GM18858 (cell line): ENCODE data around the gene TRAP1.

Experiments
- ATAC-seq: cut with Tn5 transposase; IDR thresholded peaks from one replicate; pipeline ENCODE4 v1.9.1; 2021; ENCODE audit not compliant: unreplicated experiment

TRAP1 gene

DNA sequence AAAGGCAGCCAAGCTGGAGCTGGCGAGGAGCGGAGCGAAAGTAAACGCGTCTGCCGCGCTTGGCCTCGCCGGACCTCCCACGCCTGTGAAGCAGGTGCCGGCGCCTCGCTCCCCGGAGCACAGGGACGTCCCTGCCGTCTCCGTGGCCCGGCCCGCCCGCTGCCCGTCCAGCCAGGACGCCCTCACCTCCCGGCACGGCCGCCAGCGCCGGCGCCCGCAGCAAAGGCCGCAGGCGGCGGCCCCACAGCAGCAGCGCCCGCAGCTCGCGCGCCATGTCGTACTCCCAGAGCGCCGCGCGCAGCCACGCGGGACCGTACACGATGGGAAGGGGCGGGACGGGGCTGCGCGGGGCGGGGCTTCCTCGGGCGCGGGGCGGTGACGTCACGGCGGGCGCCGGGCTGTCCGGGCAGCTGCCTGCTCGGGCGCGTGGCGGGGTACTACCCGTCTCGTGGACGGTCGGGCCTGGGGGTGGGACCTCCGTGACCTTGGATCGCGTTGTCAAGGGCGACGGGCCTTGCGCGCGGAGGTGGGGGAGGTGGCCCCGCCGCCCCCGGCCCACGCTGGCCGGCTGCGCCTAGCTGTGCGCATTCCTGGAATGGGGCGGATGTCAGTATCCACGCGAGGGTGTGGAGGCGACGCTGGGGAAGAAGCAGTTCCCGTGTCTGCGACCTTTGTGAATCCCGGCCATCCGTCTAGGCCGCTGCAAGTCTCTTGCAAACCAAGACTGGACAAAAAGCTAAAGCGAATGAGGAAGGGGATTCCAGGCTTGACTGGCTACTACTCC, at the start of gene TRAP1:
TRAP1 (minus strand) TSS at position 290 of the 784 bp plus-strand sequence; CDS start at position 274, 16 bp downstream.
- peak; percentile 64 for ATAC-seq

DNA sequence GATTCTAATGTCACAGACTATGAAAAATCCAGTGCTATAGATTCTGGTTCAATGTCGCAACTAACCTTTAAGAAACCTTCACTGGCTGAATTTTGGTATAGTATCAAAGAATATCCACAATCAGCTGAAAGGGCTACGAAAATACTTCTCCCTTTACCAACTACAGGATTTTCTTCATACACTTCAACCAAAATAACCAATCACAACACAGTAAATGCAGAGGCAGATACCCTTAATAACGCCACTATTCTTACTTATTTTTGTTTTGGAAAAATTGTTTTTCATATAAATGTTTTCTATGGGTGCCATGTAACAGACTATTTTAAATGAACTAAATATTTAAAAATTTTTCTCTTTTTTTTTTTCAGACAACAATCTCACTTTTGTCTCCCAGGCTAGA, 48.9 kb upstream of the TRAP1 start:
- no peak for ATAC-seq

DNA sequence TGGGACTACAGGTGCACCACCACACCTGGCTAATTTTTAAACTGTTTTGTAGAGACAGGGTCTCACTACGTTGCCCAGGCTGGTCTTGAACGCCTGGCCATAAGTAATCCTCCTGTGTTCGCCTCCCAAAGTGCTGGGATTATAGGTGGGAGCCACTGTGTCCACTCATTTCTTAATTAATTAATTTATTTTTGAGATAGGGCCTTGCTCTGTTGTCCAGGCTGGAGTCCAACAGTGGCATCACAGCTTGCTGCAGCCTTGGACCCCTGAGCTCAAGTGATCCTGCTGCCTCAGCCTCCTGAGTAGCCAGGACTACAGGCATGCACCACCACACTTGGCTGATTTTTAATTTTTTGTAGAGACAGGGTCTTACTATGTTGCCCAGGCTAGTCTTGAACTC, 47.1 kb upstream of the TRAP1 start:
- ATAC-seq, result no peak

DNA sequence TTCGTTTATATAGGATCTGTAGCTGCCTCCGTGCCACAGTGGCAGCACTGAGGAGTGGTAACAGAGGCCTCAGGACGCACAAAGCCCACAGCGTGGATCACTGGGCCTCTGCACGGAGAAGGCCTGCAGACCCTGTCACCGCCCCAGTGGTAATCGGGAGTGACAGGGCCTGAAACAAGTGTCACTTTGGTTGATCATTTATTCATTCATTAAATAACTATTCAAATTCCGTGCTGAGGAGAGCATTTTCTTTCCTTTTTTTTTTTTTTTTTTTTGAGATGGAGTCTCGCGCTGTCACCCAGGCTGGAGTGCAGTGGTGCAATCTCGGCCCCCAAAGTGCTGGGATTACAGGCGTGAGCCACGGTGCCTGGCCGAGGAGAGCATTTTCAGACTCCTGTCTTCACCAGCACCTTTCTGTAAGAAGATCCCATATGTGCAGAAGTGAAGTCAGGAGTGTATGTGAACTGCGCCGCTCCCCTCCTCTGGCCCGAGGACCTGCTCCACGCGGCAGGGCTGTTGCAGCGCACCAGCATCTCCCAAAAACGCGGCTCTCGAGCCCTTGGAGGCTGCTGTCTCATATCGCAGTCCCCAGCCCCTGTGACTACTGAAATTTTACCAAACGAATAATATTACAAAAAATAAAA, 44.9 kb upstream of the TRAP1 start:
- no peak for ATAC-seq

DNA sequence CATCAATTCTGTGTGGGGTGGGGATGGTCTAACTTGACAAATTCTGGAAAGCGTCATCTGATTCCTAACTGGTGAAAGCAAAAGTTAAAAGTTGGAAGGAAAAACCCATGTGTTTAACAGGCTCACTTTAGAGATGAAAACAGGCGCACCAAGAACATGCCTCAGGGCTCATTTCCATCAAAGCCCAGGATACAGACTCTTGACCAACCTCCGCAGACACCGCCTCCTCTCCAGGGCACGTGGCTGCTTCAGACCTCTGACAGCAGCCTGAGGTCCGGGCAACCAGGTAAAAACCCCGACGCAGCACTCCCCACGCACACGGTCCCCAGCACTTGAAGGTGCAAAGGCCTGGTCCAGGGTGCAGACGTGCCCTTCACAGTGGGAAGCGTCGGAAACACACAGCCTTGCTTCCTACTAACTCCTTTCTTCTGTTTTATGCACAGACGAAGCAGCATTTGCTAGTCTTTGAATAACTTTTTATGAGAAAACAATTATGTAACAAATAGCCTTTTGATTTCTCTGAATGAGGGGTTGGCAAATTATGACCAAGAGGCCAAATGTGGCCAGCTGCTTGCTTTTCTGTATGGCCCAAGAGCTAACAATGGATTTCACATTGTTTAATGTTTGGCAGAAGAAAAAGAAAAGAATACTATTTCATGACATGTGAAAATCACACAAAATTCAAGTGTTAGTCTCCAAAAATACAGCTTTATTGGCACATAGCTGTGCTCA, 44.2 kb upstream of the TRAP1 start:
- no peak for ATAC-seq

DNA sequence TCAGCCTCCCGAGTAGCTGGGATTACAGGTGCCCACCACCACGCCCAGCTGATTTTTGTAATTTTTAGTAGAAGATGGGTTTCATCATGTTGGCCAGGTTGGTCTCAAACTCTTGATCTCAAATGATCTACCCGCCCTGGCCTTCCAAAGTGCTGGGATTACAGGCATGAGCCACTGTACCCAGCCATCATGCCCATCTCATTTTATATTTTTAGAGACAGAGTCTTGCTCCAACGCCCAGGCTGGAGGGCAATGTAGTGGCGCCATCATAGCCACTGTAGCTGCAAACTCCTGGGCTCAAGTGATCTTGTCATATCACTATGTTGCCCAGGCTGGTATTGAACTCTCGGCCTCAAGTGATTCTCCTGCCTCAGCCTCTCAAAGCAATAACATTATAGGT, 43.2 kb upstream of the TRAP1 start:
- no peak for ATAC-seq

DNA sequence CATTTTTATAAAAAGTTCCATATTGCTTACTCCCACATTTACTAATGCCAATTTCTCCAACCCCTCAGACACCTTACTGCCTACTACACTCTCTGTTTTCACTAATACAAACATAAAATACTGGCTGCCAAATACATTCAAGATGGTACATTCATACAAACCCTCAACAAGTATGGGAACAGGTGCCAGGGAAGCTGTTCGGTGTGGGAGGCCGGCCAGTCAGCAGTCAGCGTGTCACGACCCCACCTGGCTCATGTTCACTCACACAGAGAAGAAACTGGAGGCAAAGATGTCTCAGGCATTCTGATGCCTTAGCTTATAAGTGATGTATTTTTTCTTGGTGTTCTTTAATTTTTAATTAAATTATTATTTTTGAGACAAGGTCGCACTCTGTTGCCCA, 42.4 kb upstream of the TRAP1 start:
- ATAC-seq, result no peak

DNA sequence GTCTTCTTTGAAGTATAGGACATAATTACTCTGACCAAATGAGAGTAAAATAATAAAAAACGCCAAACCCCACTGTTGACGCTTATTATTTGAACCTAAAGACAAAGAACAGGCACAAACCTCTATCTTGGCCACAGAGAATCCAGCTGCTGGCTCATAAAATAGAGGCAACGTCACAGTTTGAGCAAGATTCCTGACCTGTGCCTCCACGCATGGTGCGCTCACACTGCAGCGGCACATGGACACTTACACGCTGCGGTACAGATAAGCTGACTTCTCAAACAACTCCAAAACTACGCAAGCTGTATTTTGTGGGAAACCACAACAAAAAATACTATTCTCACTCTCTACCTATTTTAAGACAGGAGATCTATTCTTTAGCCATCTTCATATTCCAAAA, 38.8 kb upstream of the TRAP1 start:
- ATAC-seq, result no peak

DNA sequence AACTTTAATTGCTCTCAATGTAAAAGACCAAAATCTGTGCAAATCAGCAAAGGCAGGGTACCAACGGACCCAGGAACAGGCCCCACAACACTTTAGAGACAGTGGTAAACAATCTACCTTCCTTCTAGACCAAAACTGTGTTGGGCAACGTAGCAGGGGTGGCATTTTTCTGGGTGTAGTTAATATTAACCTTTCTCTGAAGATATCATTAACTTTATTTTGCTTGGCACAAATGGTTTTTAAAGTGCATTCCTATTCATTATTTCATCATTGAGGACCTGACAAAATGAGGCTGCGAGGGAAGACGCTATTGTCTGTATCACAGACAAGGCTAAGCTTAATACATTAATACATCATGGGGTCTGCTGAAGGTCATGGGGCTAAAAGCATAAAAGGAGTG, 37.9 kb upstream of the TRAP1 start:
- ATAC-seq, result no peak

DNA sequence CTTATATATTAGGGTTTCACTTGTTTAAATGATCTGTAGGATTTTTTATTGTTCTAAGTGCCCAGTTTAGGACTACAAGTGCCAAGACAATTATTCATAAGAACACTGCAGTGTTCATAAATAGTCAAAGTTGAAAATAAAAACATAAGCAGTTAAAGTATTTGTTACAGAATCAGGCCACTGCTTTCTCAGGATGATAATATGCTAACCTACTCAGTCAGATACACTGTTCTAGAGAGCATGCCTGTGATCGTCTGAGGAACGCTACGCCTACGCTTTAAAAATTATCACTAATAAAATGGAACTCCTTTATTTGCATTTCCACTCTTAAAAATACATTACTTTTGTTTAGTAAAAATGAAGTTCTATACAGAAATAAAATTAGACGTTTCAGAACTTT, 37.4 kb upstream of the TRAP1 start:
- no peak for ATAC-seq

DNA sequence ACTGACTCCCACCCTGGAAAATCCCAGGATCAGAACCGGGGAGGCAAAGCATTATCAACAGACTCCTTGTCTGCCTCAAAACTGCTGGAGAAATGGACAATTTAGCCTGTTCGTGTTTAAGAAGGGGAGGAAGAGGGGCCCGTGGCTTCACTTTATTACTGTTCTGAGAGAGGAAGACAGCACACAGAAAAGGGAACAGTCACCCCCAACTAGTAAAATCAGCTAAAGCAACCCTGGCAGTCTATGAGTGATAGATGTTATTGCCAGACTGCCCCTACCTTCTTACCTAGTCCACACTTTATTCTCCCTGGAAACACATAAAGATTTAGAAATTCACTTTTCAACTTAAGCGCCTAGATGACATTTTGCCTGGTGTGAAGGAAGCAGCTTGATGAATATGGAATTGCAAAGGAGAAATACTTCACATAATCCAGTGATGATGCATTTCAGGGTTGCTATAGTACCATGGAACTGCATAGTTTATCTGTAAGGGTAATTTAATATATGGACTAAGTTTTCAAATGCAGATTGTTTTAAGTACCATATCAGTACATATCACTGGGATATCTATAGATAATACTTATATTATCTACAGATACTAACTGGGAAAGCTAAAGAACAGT, 36.9 kb upstream of the TRAP1 start:
- no peak for ATAC-seq

DNA sequence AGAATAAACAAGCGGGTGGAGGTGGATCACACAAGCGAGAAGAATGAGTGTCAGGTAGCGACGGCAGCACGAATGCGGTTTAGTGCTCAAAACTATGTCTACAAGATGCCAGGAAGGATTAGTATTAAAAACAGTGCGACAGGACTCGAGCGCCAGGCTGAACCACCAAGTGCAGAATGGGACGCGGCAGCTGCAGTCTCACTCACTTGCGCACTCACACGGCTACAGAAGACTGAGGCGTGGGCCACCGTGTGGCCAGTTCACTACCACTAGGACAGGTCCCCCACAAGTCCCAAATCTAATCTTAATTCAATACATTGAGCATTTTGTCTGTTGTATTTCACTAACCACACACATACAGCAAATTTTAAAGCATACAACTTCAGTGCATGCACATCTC, 35.7 kb upstream of the TRAP1 start:
- ATAC-seq, result no peak

DNA sequence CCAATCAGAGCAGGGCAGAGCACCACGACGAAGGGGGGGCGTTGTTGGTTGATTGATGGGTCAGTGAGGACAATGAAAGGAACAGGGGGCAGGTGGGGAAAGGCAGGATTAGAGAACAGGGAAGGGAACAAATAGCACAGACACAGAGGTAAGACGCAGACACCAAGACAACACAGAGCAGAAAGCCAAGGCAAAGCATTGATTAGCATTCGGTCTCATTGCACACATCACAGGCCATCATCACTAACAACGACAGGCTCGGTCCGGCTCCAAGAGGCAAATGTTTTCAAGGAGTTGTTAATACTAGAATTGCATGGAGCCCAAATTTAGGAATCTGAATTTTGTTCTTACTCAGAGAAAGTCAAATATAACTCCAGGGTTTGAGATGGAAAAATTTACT, 34.6 kb upstream of the TRAP1 start:
- ATAC-seq, result no peak

DNA sequence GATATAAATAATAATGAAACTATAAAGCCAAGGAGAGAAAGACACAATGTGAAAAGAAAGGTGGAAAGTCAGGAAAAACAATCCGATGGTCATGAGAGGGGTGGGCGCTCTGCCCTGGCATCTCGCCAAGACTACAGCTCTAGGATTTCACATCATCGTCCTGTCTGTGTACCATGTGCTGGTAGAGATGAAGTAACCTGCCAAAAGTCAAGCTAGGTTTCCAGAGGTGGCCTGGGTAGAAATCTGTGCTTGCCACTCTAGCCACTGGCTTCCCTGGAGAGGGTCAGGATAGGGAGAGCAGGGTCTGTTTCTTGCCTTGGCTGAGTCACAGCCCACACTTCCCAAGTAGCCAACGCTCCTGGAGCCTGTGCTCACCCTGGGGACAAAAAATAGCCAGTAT, 31.0 kb upstream of the TRAP1 start:
- ATAC-seq, result no peak

DNA sequence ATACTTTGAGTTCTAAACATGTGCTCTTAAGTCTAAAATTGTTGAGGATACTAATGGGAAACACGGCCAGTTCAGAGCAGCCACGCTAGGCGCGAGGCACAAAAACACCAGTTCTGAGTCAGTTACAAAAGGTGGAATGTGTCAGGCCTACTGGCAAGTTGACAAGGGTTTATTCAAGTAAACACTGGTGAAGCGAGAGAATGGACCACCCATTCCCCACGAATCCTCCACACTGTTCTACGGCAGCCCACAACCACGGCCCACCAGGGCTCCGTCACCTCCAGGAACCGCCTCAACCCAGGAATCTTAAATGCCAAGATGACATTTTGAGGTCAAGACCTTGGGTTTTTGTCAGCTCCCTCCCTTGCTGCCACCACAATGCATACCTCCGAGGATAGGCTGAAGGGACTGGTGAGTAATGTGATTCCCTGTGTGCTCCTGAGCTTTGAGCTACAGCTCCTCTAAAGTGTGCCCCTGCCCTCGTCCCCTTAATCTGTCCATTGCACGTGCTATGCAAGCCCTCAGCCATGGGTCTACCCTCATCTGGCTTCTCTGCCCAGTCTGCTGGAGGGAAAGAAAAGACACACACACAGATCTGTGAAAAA, 28.5 kb upstream of the TRAP1 start:
- no peak for ATAC-seq

DNA sequence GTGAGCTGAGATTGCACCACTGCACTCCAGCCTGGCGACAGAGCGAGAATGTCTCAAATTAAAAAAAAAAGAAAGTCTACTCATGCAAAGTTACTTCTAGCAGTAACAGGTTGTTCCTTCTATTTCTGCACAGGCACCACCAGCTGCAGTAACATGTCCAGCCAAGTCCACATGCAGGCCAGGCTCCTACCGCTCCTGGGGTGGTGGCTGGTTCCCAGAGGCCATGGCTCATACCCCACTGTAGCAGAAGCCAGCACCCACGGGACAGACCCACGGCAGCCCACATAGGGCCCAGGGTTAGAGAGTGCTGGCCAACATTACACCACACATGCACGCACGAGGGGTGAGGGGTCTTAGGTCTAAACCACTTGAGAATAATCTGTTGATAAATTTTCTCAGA, 26.7 kb upstream of the TRAP1 start:
- no peak for ATAC-seq

DNA sequence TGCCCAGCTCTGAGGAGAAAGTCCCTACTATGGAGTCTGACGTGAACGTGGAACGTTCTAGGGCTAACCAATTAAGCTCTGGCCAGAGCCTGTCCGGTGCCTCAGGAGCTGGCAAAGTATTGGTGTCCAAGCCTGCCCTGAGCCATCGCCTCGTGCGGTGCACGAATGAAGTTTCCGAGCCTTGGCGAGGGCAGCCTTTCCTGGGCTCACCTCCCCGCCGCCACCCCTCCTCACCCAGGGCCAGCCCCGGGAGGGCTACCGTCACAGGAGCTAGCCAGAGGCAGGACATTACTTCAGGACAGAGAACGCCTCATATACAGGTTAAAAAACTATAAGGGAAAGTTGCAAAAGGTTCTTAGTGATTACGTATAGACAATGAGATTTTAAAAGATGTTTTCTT, 23.6 kb upstream of the TRAP1 start:
- ATAC-seq, result no peak

DNA sequence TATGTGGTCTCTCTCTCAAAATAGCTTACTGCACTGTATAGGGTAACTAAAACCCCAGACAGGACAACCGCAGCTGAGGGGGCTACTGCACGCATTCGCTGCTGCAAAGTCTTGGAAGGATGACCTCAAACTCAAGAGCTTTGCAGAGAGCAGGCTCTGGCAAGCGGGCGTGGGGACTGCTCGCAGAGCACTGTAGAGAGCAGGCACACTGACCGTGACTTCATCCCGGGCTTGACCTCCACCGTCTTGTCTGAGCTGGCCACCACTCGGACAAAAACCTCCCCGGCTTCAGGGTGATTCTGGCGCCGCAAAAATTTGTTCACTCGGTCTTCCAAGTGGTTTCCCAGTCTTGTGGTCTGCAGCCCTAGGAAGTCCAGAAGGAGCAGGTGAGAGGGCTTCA, 22.9 kb upstream of the TRAP1 start:
- no peak for ATAC-seq

DNA sequence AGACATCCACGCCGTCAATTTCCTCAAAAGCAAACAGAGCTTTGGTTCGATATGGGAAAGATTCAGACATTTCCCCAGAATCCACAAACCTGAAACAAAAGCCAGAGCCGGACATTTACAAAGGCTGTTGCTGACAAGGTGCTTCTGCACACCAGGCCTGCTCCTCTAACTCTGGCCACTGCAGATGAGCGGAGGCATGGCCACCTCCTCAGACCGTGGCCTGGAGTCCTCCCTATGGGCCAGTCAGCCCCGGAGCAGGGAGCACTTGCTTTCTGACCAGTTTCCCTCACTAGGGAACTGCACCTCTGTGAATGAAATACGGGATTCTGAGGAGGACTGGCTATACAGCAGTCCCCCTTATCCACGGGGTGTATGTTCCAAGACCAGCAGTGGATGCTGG, 22.3 kb upstream of the TRAP1 start:
- ATAC-seq, result no peak

DNA sequence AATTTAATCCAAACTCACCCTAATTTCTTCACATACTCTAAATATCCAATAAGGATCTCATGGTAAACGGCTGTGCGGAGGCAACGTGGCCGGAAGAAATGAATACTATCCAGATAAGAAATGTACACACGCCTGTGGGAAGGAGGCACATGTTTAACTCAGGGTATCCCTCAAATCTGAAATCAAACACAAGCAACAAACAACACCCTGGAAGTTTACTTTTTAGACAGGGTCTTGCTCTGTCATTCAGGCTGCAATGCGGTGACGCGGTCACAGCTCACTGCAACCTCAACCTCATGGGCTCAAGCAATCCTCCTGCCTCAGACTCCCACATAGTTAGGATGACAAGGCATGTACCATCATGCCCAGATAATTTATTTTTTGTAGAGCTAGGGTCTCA, 21.2 kb upstream of the TRAP1 start:
- no peak for ATAC-seq

DNA sequence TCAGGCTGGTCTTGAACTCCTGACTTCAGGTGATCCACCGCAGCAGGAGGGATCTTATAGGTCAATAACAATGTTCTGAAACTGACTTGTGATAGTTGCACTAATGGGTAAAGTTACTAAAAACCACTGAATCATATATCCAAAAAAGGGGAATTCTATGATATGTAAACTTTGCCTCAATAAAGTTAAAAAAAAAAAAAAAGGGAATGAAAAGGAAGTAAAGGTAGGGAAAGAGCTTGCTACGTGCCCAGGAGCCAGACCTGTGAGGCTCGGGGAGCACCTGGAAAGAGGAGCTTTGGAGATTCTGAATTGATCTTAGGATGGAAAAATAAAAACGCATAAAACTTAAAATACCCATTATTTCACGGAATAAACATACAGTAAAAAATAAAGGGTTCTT, 20.8 kb upstream of the TRAP1 start:
- ATAC-seq, result no peak
